SK-N-SH (cell line): ENCODE measurements around the gene TDRD9. TPM values are rescaled to one million over a fixed set of nuclear protein-coding genes. Genes with fewer than 3 reads are reported as not detected.

ENCODE experiments used
- CTCF ChIA-PET: fragments of 300-600, 350-600 bp; formaldehyde crosslinking; extraction: SDS; loops from one replicate; lab custom pipeline; 2021; lab: Yijun Ruan, JAX
- POLR2A ChIA-PET: fragments of 350-600 bp; sonication (Branson Sonifier 250); formaldehyde crosslinking; extraction: SDS; loops from one replicate; lab custom pipeline; 2020; ENCODE audit warnings: antibody characterized with exemption, inconsistent platforms; lab: Yijun Ruan, JAX
- DNase-seq: peaks from one replicate; pipeline ENCODE4 v3.0.0; 2012
- H2AFZ ChIP-seq: fragments of 200-600 bp; sonication (generic); 2 replicates; pipeline ENCODE4 v1.8.1; 2016; ENCODE audit warnings: antibody characterized with exemption, mild to moderate bottlenecking, low read depth
- H3F3A ChIP-seq: fragments of 200-600 bp; sonication (generic); replicated peaks from 2 replicates; pipeline ENCODE3; 2016; ENCODE audit warnings: antibody characterized with exemption, mild to moderate bottlenecking; ENCODE audit not compliant: insufficient read depth
- H3K27ac ChIP-seq, 2 experiments: fragments of 200-500 bp in 1 of 2; fragments of 200-600 bp in 1 of 2; sonication (Bioruptor generic) in 1 of 2; sonication (generic), shearing (Covaris generic) in 1 of 2; 2 replicates each; pipeline versions ENCODE4 v1.5.1 to v1.6.1; 2014 to 2016; ENCODE audit warnings: low read depth in 2 of 2, inconsistent platforms in 1 of 2, low read length in 1 of 2, mild to moderate bottlenecking in 1 of 2, mixed read lengths in 1 of 2
- H3K27me3 ChIP-seq: fragments of 200-600 bp; sonication (generic), shearing (Covaris generic); 2 replicates; pipeline ENCODE4 v1.6.1; 2016; ENCODE audit warnings: mixed run types; ENCODE audit not compliant: insufficient read depth
- H3K36me3 ChIP-seq, 2 experiments: fragments of 200-500 bp in 1 of 2; fragments of 200-600 bp in 1 of 2; sonication (Bioruptor generic) in 1 of 2; sonication (generic) in 1 of 2; replicated peaks in 1 of 2; 2 replicates each; pipeline versions ENCODE3 to v1.5.1; 2014 to 2016; ENCODE audit warnings: low read length in 1 of 2, mild to moderate bottlenecking in 1 of 2; ENCODE audit not compliant: insufficient read depth in 2 of 2, control insufficient read depth in 1 of 2
- H3K4me1 ChIP-seq, 2 experiments: fragments of 200-500 bp in 1 of 2; fragments of 200-600 bp in 1 of 2; sonication (Bioruptor generic) in 1 of 2; sonication (generic), shearing (Covaris generic) in 1 of 2; 2 replicates each; pipeline versions ENCODE4 v1.5.1 to v1.6.1; 2014 to 2016; ENCODE audit warnings: low read depth in 1 of 2, low read length in 1 of 2, mixed run types in 1 of 2; ENCODE audit not compliant: insufficient read depth in 2 of 2, control insufficient read depth in 1 of 2
- H3K4me2 ChIP-seq: fragments of 200-600 bp; sonication (generic), shearing (Covaris generic); 2 replicates; pipeline ENCODE4 v1.6.1; 2017; ENCODE audit warnings: mixed run types
- H3K4me3 ChIP-seq, 2 experiments: fragments of 200-500 bp in 1 of 2; fragments of 200-600 bp in 1 of 2; sonication (Bioruptor generic) in 1 of 2; sonication (generic), shearing (Covaris generic) in 1 of 2; 2 replicates each; pipeline versions ENCODE4 v1.5.1 to v1.8.1; 2014 to 2016; ENCODE audit warnings: low read depth in 2 of 2, inconsistent platforms in 1 of 2, low read length in 1 of 2, mild to moderate bottlenecking in 1 of 2, mixed read lengths in 1 of 2, moderate library complexity in 1 of 2
- H3K79me2 ChIP-seq: fragments of 200-600 bp; sonication (generic); 2 replicates; pipeline ENCODE4 v1.8.1; 2017; ENCODE audit warnings: mild to moderate bottlenecking; ENCODE audit not compliant: insufficient read depth
- H3K9ac ChIP-seq: fragments of 200-600 bp; sonication (generic); 2 replicates; pipeline ENCODE4 v1.6.1; 2017; ENCODE audit warnings: mixed run types
- H3K9me2 ChIP-seq: fragments of 200-600 bp; sonication (generic); 2 replicates; pipeline ENCODE4 v1.6.1; 2017; ENCODE audit warnings: mixed run types
- H3K9me3 ChIP-seq: fragments of 200-600 bp; sonication (generic); 2 replicates; pipeline ENCODE4 v1.6.1; 2017; ENCODE audit warnings: mixed run types, mild to moderate bottlenecking, moderate library complexity
- H4K20me1 ChIP-seq: fragments of 200-600 bp; sonication (generic); 2 replicates; pipeline ENCODE4 v1.6.1; 2017; ENCODE audit warnings: mild to moderate bottlenecking, mixed run types; ENCODE audit not compliant: insufficient read depth
- CHD2 ChIP-seq: fragments of 150-350 bp; IDR thresholded peaks from 2 replicates; pipeline ENCODE4 v1.6.1; 2018; ENCODE audit warnings: low read length; ENCODE audit not compliant: partially characterized antibody
- CTCF ChIP-seq: fragments of 200-600 bp; sonication (generic); IDR thresholded peaks from 2 replicates; pipeline ENCODE4 v1.6.1; 2017; ENCODE audit warnings: antibody characterized with exemption, mild to moderate bottlenecking, moderate library complexity
- EZH2phosphoT487 ChIP-seq: fragments of 200-600 bp; sonication (generic); IDR thresholded peaks from 2 replicates; pipeline ENCODE4 v1.6.1; 2017; ENCODE audit warnings: low read depth, mixed run types, mild to moderate bottlenecking, antibody characterized with exemption, moderate library complexity, borderline replicate concordance
- FOXJ3 ChIP-seq: sonication (generic); formaldehyde crosslinking; IDR thresholded peaks from 2 replicates; pipeline ENCODE4 v1.5.1; 2020; ENCODE audit warnings: mild to moderate bottlenecking, missing genetic modification reagents
- FOXM1 ChIP-seq: IDR thresholded peaks from 2 replicates; pipeline ENCODE4 v1.4.0; 2012; ENCODE audit warnings: low read depth, mild to moderate bottlenecking
- IRF3 ChIP-seq: fragments of 150-350 bp; IDR thresholded peaks from 2 replicates; pipeline ENCODE4 v1.6.1; 2016; ENCODE audit warnings: mild to moderate bottlenecking, low read depth, low read length
- MXI1 ChIP-seq: IDR thresholded peaks from 2 replicates; pipeline ENCODE4 v1.6.1; 2012; ENCODE audit warnings: mild to moderate bottlenecking, low read depth, low read length, improper control_type of control experiment
- NRF1 ChIP-seq: IDR thresholded peaks from 2 replicates; pipeline ENCODE4 v1.6.1; 2012; ENCODE audit warnings: low read depth, mild to moderate bottlenecking, low read length
- POLR2AphosphoS5 ChIP-seq: IDR thresholded peaks from 2 replicates; pipeline ENCODE4 v1.6.1; 2012; ENCODE audit warnings: low read depth, low read length
- RAD21 ChIP-seq: IDR thresholded peaks from 2 replicates; pipeline ENCODE4 v1.6.1; 2012; ENCODE audit warnings: mild to moderate bottlenecking, low read length
- RCOR1 ChIP-seq: fragments of 150-350 bp; IDR thresholded peaks from 2 replicates; pipeline ENCODE4 v1.6.1; 2017; ENCODE audit warnings: antibody characterized with exemption, low read length
- REST ChIP-seq: IDR thresholded peaks from 2 replicates; pipeline ENCODE4 v1.6.1; 2012; ENCODE audit warnings: mild to moderate bottlenecking, low read depth, low read length, moderate library complexity
- RFX5 ChIP-seq: IDR thresholded peaks from 2 replicates; pipeline ENCODE4 v1.6.1; 2012; ENCODE audit warnings: mild to moderate bottlenecking, improper control_type of control experiment, low read length
- RXRA ChIP-seq: IDR thresholded peaks from 2 replicates; pipeline ENCODE4 v1.4.0; 2012; ENCODE audit warnings: low read depth, mild to moderate bottlenecking, borderline replicate concordance
- SMC3 ChIP-seq: IDR thresholded peaks from 2 replicates; pipeline ENCODE4 v1.6.1; 2012; ENCODE audit warnings: low read depth, low read length, improper control_type of control experiment
- TCF12 ChIP-seq: IDR thresholded peaks from 2 replicates; pipeline ENCODE4 v1.4.0; 2012
- USF1 ChIP-seq: IDR thresholded peaks from 2 replicates; pipeline ENCODE4 v1.4.0; 2012; ENCODE audit warnings: low read depth, borderline replicate concordance
- YY1 ChIP-seq: IDR thresholded peaks from 2 replicates; pipeline ENCODE4 v1.4.0; 2012; ENCODE audit warnings: low read depth, mild to moderate bottlenecking
- ZBTB33 ChIP-seq: IDR thresholded peaks from 2 replicates; pipeline ENCODE4 v1.4.0; 2012; ENCODE audit warnings: low read depth, borderline replicate concordance
- WGBS: methylation state at CpG from one replicate; pipeline ENCODE4 v1.1.6; 2017; ENCODE audit warnings: low lambda C conversion rate; 5-methylcytosine and 5-hydroxymethylcytosine counted together
- polyA plus RNA-seq, 3 experiments: library from polyadenylated mRNA; depleted of rRNA; stranded (reverse); fragments of >200 nt; gene quantifications; 2 replicates each; pipeline ENCODE4 v1.2.3, GENCODE V29; 2012

Gene TDRD9
- polyA plus RNA-seq, 1 of the 3 experiments (the other 2 are of a cell fraction) = not detected

- Histone ChIP-seq H2AFZ (no peak overlapping the region), H3K27me3 (no peaks in the 10 kb centered on the region), H4K20me1 (no peaks in the 10 kb centered on the region)
- no peak for TF ChIP-seq POLR2AphosphoS5
- no peak for TF ChIP-seq EZH2phosphoT487
- TF ChIP-seq RXRA = no peak
- no peak for TF ChIP-seq MXI1
- TF ChIP-seq IRF3 = no peak
- TF ChIP-seq CTCF = no peak
- TF ChIP-seq FOXJ3 (CRISPR knock-in tag) = no peak
- TF ChIP-seq YY1 = no peak
- no peak for TF ChIP-seq RFX5
- no peak for TF ChIP-seq RCOR1
- TF ChIP-seq RAD21 = no peak
- no peak for TF ChIP-seq TCF12
- no peak for TF ChIP-seq CHD2
- TF ChIP-seq ZBTB33 = no peak
- no peak for TF ChIP-seq SMC3
- no peak for TF ChIP-seq FOXM1
- TF ChIP-seq NRF1 = no peak
- no peak for TF ChIP-seq REST
- no peak for TF ChIP-seq USF1
- TF ChIP-seq, all 33 proteins: peak for 0
- Histone ChIP-seq H3K9me2 (no peaks in the 10 kb centered on the region), H3K9me3 (no peaks in the 10 kb centered on the region), H3K36me3 (no peaks in the 10 kb centered on the region), H3K4me1 (peaks cover 0 to 9% of the 10 kb centered on the region in 2 experiments; a peak in 1 of 4 replicates), H3F3A (no peaks in the 10 kb centered on the region), H3K79me2 (no peaks in the 10 kb centered on the region), H3K4me3 (no peak overlapping the region), H3K9ac (no peak overlapping the region), H3K27ac (no peak overlapping the region), H3K4me2 (no peak overlapping the region)
- peak; percentile 31 for DNase-seq
- no CpG with 5 or more reads among the region's 7 CpGs for WGBS
- POLR2A ChIA-PET = no interaction called here
- CTCF ChIA-PET = interaction anchor here (1.3 kb wide), 1 partner anchor 26 kb away, joined by 3 read pairs; a partner anchor contains a TSS
Measured at GRCh38 chr14:103894723-103895059, 33.6 kb upstream of the TDRD9 start.
